ENCODE results near the gene PCBP3.

Gene PCBP3

GRCh38 chr21:45917241-45917640 lies 273.7 kb downstream of the PCBP3 start:
- Histone ChIP-seq H3K79me2 (ENCODE audit: insufficient read depth, low read length) (no peaks in the 10 kb centered on the region), H3K27ac (ENCODE audit: low read depth, low read length) (no peak overlapping the region), H3K9me2 (replicated peaks; ENCODE audit: insufficient read depth, low read length) (no peaks in the 10 kb centered on the region), H2AFZ (ENCODE audit: low read depth, low read length, severe bottlenecking) (no peak overlapping the region), H3F3A (ENCODE audit: insufficient read depth) (no peaks in the 10 kb centered on the region), H4K20me1 (ENCODE audit: low read depth, low read length) (no peaks in the 10 kb centered on the region), H3K4me3 (ENCODE audit: insufficient read depth, low read length, poor library complexity, severe bottlenecking) (no peak overlapping the region), H3K9me3 (ENCODE audit: insufficient read depth, low read length) (no peaks in the 10 kb centered on the region), H3K9ac (ENCODE audit: low read length) (no peak overlapping the region), H3K27me3 (ENCODE audit: low read length) (no peaks in the 10 kb centered on the region), H3K36me3 (ENCODE audit: low read length) (no peaks in the 10 kb centered on the region), H3K4me2 (ENCODE audit: low read depth, low read length, poor library complexity, severe bottlenecking) (no peak overlapping the region)
- TF ChIP-seq CTCF (IDR thresholded peaks at IDR 0.05; ENCODE audit: insufficient read depth, low read length, poor library complexity, severe bottlenecking) (no peak), EZH2phosphoT487 (conservative IDR thresholded peaks at IDR 0.05; ENCODE audit: low read length) (no peak)

DNA sequence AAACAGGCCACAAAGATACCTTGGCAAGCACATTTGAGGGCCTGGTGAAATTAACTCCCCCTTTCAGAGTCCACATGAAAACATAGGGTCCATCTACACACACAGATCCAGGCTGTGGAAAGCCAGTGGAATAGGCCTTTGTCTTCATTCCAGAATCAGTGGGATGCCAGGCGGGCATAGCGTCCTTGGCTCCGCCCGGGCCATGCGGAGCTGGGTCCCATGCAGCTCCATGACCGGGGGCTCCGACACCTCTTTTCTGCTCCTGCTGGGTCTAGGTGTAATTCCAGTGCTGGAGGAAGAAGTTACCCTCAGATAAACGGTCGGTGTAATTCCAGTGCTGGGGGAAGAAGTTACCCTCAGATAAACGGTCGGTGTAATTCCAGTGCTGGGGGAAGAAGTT lies 274.5 kb downstream of the PCBP3 start:
- H3K4me3 ChIP-seq (ENCODE audit: insufficient read depth, low read length, poor library complexity, severe bottlenecking) = no peak overlapping the region
- H3K79me2 ChIP-seq (ENCODE audit: insufficient read depth, low read length) = no peaks in the 10 kb centered on the region
- H3K27me3 ChIP-seq (ENCODE audit: low read length) = no peaks in the 10 kb centered on the region
- 0 out of 2 replicates have a peak, but pooled peaks cover under 1% of the 10 kb centered on the region for H3K9me3 ChIP-seq (ENCODE audit: insufficient read depth, low read length)
- no peaks in the 10 kb centered on the region for H4K20me1 ChIP-seq (ENCODE audit: low read depth, low read length)
- no peak overlapping the region for H3K4me2 ChIP-seq (ENCODE audit: low read depth, low read length, poor library complexity, severe bottlenecking)
- H3K27ac ChIP-seq (ENCODE audit: low read depth, low read length) = no peak overlapping the region
- no peaks in the 10 kb centered on the region for H3K36me3 ChIP-seq (ENCODE audit: low read length)
- H3K9me2 ChIP-seq (replicated peaks; ENCODE audit: insufficient read depth, low read length) = no peaks in the 10 kb centered on the region
- H2AFZ ChIP-seq (ENCODE audit: low read depth, low read length, severe bottlenecking) = no peak overlapping the region
- H3F3A ChIP-seq (ENCODE audit: insufficient read depth) = no peaks in the 10 kb centered on the region
- H3K9ac ChIP-seq (ENCODE audit: low read length) = no peak overlapping the region
- TF ChIP-seq CTCF (IDR thresholded peaks at IDR 0.05; ENCODE audit: insufficient read depth, low read length, poor library complexity, severe bottlenecking) (no peak), EZH2phosphoT487 (conservative IDR thresholded peaks at IDR 0.05; ENCODE audit: low read length) (no peak)

DNA sequence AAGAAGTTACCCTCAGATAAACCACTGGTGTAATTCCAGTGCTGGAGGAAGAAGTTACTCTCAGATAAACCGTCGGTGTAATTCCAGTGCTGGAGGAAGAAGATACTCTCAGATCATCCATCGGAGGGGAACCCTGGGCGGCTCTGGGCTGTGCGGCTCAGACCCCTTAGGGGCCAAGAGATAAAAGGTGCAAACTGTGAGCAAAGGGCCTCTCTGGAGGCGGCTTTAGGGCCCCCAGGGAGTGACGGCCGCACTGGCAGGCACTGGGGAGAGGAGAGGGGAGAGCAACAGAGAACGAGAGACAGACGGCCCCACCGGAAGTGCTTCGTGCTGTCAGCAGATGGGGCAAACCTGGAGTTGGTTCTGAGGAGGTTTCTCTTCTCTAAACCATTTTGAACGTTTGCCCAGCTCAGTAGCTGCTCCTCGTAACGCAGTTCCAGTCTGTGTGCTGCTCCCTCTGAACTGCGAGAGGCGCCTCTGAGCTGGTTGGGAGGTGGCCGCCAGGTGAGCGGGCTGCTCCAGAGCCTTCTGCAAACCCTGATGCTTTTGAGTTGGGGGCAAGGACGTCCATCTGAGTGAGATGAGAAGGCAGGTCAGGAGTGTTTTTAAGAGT lies 275.4 kb downstream of the PCBP3 start:
- no peak overlapping the region for H3K4me2 ChIP-seq (ENCODE audit: low read depth, low read length, poor library complexity, severe bottlenecking)
- H3K36me3 ChIP-seq (ENCODE audit: low read length) = no peaks in the 10 kb centered on the region
- no peak for TF ChIP-seq CTCF (IDR thresholded peaks at IDR 0.05; ENCODE audit: insufficient read depth, low read length, poor library complexity, severe bottlenecking)
- no peak for TF ChIP-seq EZH2phosphoT487 (conservative IDR thresholded peaks at IDR 0.05; ENCODE audit: low read length)
- H4K20me1 ChIP-seq (ENCODE audit: low read depth, low read length) = no peaks in the 10 kb centered on the region
- no peaks in the 10 kb centered on the region for H3K79me2 ChIP-seq (ENCODE audit: insufficient read depth, low read length)
- no peak overlapping the region for H2AFZ ChIP-seq (ENCODE audit: low read depth, low read length, severe bottlenecking)
- H3K9me3 ChIP-seq (ENCODE audit: insufficient read depth, low read length) = peaks cover 7% of the 10 kb centered on the region; the same call in 1 of the 2 replicates
- no peak overlapping the region for H3K4me3 ChIP-seq (ENCODE audit: insufficient read depth, low read length, poor library complexity, severe bottlenecking)
- no peak overlapping the region for H3K27ac ChIP-seq (ENCODE audit: low read depth, low read length)
- no peak overlapping the region for H3K9ac ChIP-seq (ENCODE audit: low read length)
- no peaks in the 10 kb centered on the region for H3F3A ChIP-seq (ENCODE audit: insufficient read depth)
- no peaks in the 10 kb centered on the region for H3K27me3 ChIP-seq (ENCODE audit: low read length)
- H3K9me2 ChIP-seq (replicated peaks; ENCODE audit: insufficient read depth, low read length) = no peaks in the 10 kb centered on the region

Measured in SU-DHL-6 (cell line).